GM18870 (cell line): ENCODE data around the gene ARPC2.

ENCODE experiments used
- ATAC-seq: cut with Tn5 transposase; IDR thresholded peaks from one replicate; pipeline ENCODE4 v1.9.1; 2021; ENCODE audit warnings: moderate library complexity; ENCODE audit not compliant: unreplicated experiment

ARPC2 gene

GRCh38 chr2:218252509-218253231 is 35.7 kb downstream of the ARPC2 start:
- no peak for ATAC-seq

- ATAC-seq: no peak
These were observed 36.2 kb downstream of the ARPC2 start for GRCh38 chr2:218253232-218253625.

DNA sequence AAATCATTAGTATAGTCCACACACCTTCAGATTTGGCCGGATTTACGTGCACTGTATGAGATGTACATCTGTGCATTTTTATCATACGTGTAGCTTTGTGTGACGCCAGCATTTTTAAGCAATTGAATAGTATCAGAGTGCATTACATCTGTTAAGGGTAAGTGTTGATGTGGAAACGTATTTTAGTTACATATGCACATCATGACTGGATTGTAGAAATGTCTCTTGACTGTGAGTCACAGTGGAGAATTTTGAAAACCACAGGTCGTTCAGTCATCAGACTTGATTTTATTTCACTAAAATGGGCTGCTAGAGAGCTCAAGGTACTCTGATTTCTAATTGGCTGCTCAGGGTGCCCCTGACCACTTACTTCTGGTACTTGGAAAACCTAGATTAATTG is 38.5 kb downstream of the ARPC2 start:
- no peak for ATAC-seq

DNA sequence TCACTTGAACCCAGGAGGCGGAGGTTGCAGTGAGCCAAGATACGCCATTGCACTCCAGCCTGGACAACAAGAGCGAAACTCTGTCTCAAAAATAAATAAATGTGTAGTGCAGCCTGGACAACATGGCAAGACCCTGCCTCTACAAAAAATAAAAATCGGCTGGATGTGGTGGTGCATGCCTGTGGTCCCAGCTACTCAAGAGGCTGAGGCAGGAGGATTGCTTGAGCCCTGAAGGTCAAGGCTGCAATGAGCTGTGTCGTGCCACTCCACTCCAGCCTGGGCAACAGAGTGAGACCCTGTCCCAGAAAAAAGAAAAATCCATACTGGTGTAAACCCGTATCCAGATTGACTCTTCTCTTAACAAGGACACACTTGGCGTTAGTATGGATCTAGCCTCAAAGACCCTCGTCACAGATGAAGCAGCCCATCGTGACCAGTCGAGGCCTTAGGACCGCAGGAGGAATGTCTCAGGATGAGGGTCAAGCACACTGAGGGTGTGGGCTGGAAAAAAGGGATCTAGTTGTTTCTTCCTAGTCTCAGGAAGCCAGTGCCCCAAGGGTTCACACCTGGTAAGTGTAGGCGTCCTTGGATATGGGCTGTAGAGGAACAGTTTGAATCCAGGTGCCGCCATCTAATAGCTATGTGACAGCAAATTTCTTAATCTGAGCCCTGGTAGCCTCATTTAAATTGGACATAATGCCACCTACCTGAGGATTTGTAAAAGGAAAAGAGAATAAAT is 39.8 kb downstream of the ARPC2 start:
- ATAC-seq: peak; percentile 5

DNA sequence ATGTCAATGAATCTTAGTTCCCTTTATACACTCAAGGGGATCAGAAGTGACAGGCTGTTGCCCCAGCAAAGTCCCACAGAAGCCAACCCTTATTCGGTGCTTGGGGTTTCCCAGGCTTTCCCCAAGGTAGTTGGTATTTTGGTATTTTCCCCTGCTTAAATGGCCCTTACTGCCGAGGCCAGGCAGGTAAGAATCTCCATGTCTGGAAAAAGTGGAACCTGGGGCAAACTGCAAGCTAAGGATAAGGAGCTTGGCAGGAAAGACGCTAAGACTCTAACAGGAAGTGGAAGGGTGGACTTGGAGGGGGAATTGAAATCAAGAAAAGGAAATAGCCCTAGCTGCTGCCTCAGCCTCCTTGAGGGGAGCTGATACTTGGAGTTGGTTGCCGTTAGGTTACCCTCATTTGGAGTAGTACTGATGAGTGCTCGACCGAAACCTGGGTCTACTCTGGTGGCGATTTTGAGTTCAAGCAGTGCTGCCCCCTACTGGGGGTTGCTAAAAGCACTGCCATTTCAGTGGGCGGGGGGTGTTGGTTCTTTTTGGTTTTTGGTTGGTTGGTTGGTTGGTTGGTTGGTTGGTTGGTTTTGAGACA is 40.5 kb downstream of the ARPC2 start:
- ATAC-seq: peak; percentile 71

- ATAC-seq: no peak
These were observed 42.3 kb downstream of the ARPC2 start for GRCh38 chr2:218259099-218259961.

DNA sequence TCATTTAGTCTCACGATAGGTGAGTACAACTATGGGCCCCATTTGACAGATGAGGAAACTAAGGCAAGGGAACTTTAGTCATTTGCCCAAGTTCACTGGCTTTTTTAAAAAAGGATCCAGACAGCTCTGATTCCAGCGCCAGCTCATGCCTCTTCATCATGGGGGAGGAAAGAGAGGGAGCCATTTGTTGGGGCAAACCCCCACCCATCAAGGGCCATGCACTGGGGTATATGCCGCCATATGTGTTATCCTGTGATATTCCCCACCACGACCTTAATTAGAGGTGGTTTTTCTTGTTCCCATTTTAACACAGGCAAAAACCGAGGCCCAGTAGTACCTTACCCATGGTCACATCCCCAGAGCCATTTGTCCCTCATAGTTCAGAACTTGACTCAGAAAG is 43.2 kb downstream of the ARPC2 start:
- ATAC-seq: no peak

GRCh38 chr2:218260742-218261422 is 43.9 kb downstream of the ARPC2 start, which contains the start of gene GPBAR1:
Gene GPBAR1, plus strand, starts transcription at chr2:218261015. Its CDS starts 1,710 bp downstream, at chr2:218262725.
- ATAC-seq: no peak

- ATAC-seq: no peak
These were observed 44.6 kb downstream of the ARPC2 start for GRCh38 chr2:218261423-218262236.

- ATAC-seq: no peak
These were observed 45.2 kb downstream of the ARPC2 start for GRCh38 chr2:218262237-218262600.

- ATAC-seq: no peak
These were observed 45.9 kb downstream of the ARPC2 start for GRCh38 chr2:218262631-218263586.

GRCh38 chr2:218263817-218264641 is 47.0 kb downstream of the ARPC2 start:
- no peak for ATAC-seq

DNA sequence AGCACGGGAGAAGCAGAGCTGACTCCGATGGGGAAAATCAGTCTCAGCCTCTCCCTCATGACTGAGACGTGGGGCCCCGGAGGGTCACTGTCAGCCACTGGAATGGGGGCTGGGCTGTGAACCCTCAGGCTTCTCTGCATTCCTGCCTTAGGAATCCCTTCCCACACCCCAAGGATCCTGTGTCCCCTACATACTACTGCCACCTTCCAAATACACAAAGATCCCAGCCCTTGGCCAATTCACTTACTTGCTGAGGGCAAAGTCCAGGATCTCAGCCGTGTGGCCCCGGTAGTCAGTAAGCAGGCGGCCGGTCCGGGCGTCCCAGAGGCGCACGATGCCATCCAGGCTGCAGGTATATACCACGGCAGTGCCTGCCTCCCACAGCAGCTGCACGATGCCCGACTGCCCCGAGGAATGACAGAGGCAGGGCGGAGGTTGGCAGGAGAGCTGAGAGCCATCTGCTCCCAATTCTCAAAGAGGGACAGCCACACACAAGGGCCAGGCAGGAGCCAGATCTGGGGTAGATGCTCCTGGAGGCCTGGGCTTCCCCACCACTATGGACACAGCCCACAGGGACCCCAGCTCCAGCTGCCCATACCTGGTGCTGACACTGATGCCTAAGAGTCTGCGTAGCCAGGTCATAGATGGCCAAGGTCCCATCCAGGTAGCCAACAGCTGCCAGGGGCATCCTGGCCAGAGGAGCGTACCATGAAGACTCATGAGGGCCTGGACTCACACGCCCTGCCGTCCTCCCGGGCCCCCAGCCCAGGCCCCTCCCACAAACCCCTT is 48.0 kb downstream of the ARPC2 start:
- no peak for ATAC-seq

- no peak for ATAC-seq
These were observed 48.6 kb downstream of the ARPC2 start for GRCh38 chr2:218265626-218266025.

DNA sequence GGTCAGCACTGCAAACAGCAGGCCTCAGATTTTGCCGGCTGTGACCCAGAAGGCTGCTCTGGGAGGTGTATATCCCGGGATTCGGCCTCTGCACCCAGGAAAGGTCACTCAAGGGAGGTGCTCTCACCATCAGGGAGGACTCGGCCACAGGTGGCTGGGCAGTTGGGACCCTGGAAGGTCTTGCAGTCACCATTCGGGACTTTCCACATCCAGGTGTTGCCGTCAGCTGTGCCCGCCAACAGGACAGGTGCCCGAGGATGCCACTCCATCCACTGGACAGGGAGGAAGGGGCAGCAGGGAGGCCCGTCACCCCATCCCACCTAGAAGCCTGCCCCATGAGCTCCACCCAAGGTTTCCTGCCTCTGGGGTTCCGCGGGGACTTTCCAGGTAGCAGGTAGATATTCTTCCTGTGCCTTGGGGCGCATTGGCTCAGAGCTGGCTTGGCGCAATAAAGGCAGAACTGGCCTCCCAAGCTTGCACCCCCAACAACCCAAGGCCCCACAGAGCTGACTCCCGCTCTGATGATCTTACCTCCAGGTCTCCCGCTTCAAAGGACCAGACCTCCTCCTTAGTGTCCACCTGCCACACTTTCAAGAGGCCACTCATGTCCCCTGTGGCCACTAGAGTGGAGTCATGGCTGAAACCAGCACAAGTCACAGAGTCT is 49.5 kb downstream of the ARPC2 start:
- no peak for ATAC-seq

DNA sequence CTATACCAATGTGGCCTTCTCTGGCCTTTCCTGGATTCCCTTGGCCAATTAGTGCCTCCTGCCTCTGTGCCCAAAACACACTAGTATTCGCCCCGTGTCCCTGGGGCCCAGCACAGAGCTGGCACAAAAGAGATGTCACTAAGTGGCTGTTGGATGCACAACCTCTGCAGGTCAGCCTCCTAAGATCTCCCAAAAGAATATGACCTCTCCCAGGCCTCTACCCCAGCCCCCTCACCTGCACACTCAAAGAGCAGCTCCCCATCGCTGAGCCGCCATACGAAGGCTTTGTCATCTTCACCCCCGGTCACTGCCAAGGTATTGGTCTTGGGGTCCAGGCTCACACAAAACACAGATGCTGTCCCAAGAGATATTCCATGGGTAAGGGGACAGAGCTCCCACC is 50.3 kb downstream of the ARPC2 start:
- no peak for ATAC-seq
